ENCODE results near the gene EPPIN.

DNA sequence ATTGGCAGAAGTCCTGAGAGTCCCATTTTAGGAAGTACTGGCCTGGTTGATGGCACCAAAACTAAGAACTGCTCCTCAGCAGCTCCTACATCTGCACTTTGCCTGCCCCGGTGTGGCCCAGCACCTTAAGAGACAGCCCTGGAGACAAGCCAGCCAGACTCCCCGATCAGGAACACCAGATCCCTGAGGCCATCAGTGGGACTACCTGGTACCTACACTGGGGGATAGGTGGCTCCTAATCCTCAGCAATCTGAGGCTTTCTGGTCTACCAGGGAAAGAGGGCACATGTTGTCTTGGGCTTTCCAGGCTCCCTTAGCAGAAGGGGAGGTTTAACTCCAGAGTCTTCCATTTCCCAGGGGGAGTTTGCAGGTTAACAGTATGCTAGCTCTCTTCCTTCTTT lies 7.8 kb downstream of the EPPIN start, which contains the start of gene WFDC6:
- TF ChIP-seq, protein P1, sequence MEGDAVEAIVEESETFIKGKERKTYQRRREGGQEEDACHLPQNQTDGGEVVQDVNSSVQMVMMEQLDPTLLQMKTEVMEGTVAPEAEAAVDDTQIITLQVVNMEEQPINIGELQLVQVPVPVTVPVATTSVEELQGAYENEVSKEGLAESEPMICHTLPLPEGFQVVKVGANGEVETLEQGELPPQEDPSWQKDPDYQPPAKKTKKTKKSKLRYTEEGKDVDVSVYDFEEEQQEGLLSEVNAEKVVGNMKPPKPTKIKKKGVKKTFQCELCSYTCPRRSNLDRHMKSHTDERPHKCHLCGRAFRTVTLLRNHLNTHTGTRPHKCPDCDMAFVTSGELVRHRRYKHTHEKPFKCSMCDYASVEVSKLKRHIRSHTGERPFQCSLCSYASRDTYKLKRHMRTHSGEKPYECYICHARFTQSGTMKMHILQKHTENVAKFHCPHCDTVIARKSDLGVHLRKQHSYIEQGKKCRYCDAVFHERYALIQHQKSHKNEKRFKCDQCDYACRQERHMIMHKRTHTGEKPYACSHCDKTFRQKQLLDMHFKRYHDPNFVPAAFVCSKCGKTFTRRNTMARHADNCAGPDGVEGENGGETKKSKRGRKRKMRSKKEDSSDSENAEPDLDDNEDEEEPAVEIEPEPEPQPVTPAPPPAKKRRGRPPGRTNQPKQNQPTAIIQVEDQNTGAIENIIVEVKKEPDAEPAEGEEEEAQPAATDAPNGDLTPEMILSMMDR (conservative IDR thresholded peaks at IDR 0.05 in 1 of 2, IDR thresholded peaks at IDR 0.05 in 1 of 2; ENCODE audit: low read depth in 1 of 2, low read length in 2 of 2): no peak
- no peak for TF ChIP-seq EZH2 (IDR thresholded peaks at IDR 0.05; ENCODE audit: low read length, missing control alignments)

Data from fibroblast of lung (primary cell).